A549 treated with CpdA at 1 μM for 4 hours (cell line): Measurements from ENCODE around the gene NPW. TPM values are rescaled to one million over a fixed set of nuclear protein-coding genes. Genes with fewer than 3 reads are reported as not detected.

Source experiments
- total RNA-seq: library from RNA; stranded (reverse); fragments of 200-300 nt; extraction: Qiagen RNA extraction; gene quantifications from 5 replicates; pipeline ENCODE4 v1.2.3, GENCODE V29; 2022; ENCODE audit warnings: low read depth

Gene NPW
- 0.79 to 1.5 TPM (median 1.2 TPM) in 4 of 5 replicates, not detected in the other for total RNA-seq

DNA sequence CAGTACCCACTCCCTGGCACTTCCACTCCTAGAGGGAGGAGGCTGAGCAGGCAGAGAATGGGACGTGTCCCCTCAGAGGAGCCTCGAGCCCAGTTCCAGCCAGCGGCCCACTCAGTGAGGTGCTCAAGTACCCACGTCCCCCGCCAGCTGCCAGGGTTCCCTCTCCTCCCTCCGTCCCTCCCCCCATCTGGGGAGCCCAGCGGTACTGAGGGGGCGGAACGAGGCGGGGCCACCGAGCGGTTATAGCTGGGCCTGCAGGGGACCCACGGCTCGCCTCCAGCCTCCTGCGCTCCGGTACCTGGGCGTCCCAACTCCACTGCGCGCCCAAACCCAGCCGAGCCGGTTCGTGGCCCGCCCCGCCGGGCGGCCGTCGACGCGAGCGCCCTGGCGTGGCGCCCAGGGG, at the start of gene NPW:
NPW (plus strand) TSS at position 268 of the 403 bp plus-strand sequence.

DNA sequence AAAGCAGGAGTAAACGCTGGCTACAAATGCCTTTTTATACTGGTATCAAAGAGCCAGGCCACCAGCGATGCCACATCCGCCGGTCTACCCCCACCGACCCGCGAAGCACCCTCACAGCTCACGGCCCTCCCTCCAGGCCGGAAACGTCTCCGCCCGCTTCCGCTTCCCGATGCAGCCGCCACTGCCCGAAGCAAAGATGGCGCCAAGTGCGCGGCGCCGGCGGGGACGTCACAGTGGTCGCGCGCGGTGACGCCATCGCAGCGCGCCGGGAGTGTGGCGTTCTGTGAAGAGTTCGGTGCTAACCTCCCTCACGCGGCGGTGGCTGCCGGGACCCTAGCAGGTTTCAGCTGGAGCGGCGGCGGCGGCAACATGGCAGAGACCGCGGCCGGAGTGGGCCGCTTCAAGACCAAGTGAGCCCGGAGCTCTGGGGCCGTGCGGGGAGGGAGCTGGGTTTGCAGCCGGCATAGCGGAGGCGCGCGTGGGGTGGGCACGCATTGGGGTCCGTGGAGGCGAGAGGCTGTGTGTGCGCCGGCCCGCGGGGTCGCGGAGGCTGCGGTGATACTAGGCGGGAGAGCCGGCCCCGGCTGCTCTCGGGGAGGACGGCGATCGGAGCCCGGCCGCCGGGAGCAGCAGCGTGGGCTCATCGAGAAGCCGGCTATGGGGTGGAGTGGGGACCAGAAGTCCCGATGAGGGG, 47.6 kb upstream of the NPW start, which contains the start of gene TBL3:
TBL3 (plus strand) TSS at position 258 of the 694 bp plus-strand sequence; CDS start at position 370, 112 bp downstream.

GRCh38 chr16:1981398-1981836, 38.2 kb upstream of the NPW start, which contains the start of gene NOXO1:
NOXO1 (minus strand) TSS chr16:1981469; CDS start chr16:1981179, 290 bp downstream.

GRCh38 chr16:1983544-1984346, 35.8 kb upstream of the NPW start, which contains the start of gene GFER:
GFER (plus strand) TSS chr16:1984193; CDS start chr16:1984219, 26 bp downstream.

DNA sequence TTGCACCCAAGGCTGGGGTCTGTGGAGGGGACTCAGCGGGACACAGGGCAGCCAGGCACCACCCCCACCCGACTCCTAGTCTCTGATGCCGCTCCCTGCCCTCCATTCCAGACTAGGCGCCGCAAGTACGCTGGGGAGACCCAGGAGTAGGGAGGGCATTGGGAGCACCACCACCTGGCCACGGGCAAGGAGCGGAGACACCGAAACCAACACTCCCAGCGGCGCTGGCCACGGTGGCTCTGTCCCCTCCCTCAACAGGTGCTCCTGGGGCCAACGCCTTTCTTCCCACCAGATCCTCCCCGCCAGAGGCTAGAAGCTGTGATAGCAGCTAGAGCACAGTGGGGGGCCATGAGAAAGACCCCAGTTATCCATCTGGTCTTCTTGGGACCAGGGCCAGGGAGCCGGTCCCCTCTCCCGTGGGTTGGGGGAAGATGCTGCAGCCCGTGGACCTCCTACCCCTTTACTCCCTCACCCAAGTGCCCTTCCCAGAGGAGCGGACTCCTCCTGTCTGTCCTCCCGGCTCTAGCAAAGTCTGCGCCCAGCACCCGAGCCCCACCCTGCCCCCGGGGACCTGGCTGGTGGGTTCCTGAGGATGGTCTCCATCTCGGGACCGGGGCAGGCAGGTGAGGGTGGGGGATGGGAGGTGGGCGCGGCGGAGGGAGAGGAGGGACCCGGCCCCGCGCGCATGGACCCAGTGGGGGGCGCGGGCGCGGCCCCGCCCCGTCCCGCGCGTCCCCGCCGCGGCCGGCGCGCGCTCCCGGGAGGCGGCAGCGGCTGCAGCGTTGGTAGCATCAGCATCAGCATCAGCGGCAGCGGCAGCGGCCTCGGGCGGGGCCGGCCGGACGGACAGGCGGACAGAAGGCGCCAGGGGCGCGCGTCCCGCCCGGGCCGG, 30.1 kb upstream of the NPW start, which contains the start of gene SYNGR3:
SYNGR3 (plus strand) TSS at position 762 of the 892 bp plus-strand sequence. CDS start 133 bp downstream, outside the sequence.

GRCh38 chr16:2009791-2010510, 9.6 kb upstream of the NPW start, which contains the start of gene ZNF598:
ZNF598 (minus strand) TSS chr16:2009821.

DNA sequence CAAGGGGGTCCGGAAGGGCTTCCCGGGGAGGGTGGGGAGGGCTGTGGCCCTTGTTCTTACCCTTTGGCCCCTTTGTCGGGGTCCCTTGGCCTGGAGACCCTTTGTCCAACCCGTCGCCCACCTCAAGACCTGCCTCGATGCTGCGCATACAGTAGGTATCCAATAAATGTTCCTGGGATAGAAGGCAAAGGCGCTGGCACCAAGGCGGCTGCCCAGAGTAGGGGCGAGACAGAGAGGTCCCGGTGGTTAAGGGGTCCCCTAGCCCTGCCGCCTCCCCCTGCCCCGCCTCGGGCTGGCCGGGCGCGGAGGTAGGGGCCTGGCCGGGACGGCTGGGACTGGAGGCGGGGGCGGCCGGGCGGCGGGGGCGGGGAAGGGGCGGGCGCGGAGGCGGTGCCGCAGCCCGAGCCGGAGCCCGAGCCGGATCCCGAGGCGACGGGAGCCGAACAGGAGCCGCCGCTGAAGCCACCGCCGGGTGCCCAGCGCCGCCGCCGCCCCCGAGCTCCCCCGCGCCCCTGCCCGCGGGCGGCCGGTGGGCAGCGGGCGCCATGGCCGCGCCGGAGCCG, 7.0 kb downstream of the NPW start, which contains the start of gene NHERF2:
NHERF2 (plus strand) TSS at position 442 of the 563 bp plus-strand sequence; CDS start at position 546, 104 bp downstream.

GRCh38 chr16:2047330-2048115, 27.9 kb downstream of the NPW start, which contains the start of the genes NTHL1 and TSC2:
NTHL1 (minus strand) TSS chr16:2047834; CDS start chr16:2047823, 11 bp downstream.
TSC2 (plus strand) TSS chr16:2047985; CDS start chr16:2048616, 631 bp downstream.

Other genes starting within 250 kb of the NPW start
- gene NME3, start 248.2 kb upstream of the NPW start, total RNA-seq, result 25.3 to 62.4 TPM (median 54.1 TPM) in 5 replicates
- gene EME2, start 247.0 kb upstream of the NPW start, total RNA-seq, result 7.4 to 11.9 TPM (median 9.4 TPM) in 5 replicates
- 159 to 264 TPM (median 239 TPM) in 5 replicates for gene MRPS34, start 246.7 kb upstream of the NPW start, total RNA-seq
- gene SPSB3, start 237.2 kb upstream of the NPW start, total RNA-seq, result 15.8 to 27.6 TPM (median 22.9 TPM) in 5 replicates
- 54.3 to 94.0 TPM (median 82.4 TPM) in 5 replicates for gene NUBP2, start 236.8 kb upstream of the NPW start, total RNA-seq
- 0.08 to 0.09 TPM in 2 of 5 replicates, not detected in the others for gene IGFALS, start 226.1 kb upstream of the NPW start, total RNA-seq
- gene HAGH, start 193.0 kb upstream of the NPW start, total RNA-seq, result 57.1 to 73.9 TPM (median 66.5 TPM) in 5 replicates
- gene FAHD1, start 192.6 kb upstream of the NPW start, total RNA-seq, result 41.5 to 50.7 TPM (median 48.3 TPM) in 5 replicates
- 1.5 to 3.1 TPM (median 1.7 TPM) in 5 replicates for gene MEIOB, start 147.6 kb upstream of the NPW start, total RNA-seq
- 1.9 to 3.7 TPM (median 3.2 TPM) in 5 replicates for gene HS3ST6, start 101.4 kb upstream of the NPW start, total RNA-seq
- gene MSRB1, start 76.6 kb upstream of the NPW start, total RNA-seq, result 24.4 to 35.7 TPM (median 31.6 TPM) in 5 replicates
- 0.05 TPM in 1 of 5 replicates, not detected in the others for gene RPL3L, start 65.1 kb upstream of the NPW start, total RNA-seq
- gene NDUFB10, start 60.2 kb upstream of the NPW start, total RNA-seq, result 247 to 298 TPM (median 257 TPM) in 5 replicates
- gene RPS2, start 55.0 kb upstream of the NPW start, total RNA-seq, result 3,412 to 5,470 TPM (median 5,215 TPM) in 5 replicates
- not detected in 5 replicates for gene RNF151, start 52.9 kb upstream of the NPW start, total RNA-seq
- gene TBL3, start 47.7 kb upstream of the NPW start, total RNA-seq, result 27.7 to 41.2 TPM (median 34.8 TPM) in 5 replicates
- 0.12 to 0.33 TPM (median 0.25 TPM) in 4 of 5 replicates, not detected in the other for gene NOXO1, start 38.3 kb upstream of the NPW start, total RNA-seq
- 22.5 to 42.5 TPM (median 40.1 TPM) in 5 replicates for gene GFER, start 35.6 kb upstream of the NPW start, total RNA-seq
- gene SYNGR3, start 29.8 kb upstream of the NPW start, total RNA-seq, result 6.3 to 8.3 TPM (median 6.5 TPM) in 5 replicates
- 45.0 to 61.1 TPM (median 54.0 TPM) in 5 replicates for gene ZNF598, start 10.0 kb upstream of the NPW start, total RNA-seq
- 40.0 to 59.6 TPM (median 58.2 TPM) in 5 replicates for gene NHERF2, start 7.1 kb downstream of the NPW start, total RNA-seq
- 32.1 to 53.3 TPM (median 41.7 TPM) in 5 replicates for gene NTHL1, start 28.0 kb downstream of the NPW start, total RNA-seq
- 31.5 to 46.9 TPM (median 33.4 TPM) in 5 replicates for gene TSC2, start 28.2 kb downstream of the NPW start, total RNA-seq
- 40.0 to 54.4 TPM (median 50.1 TPM) in 5 replicates for gene PKD1, start 116.1 kb downstream of the NPW start, total RNA-seq
- 1.8 to 4.3 TPM (median 4.1 TPM) in 5 replicates for gene RAB26, start 128.8 kb downstream of the NPW start, total RNA-seq
- gene TRAF7, start 136.0 kb downstream of the NPW start, total RNA-seq, result 42.3 to 59.0 TPM (median 51.2 TPM) in 5 replicates
- gene CASKIN1, start 176.8 kb downstream of the NPW start, total RNA-seq, result 0.44 to 3.9 TPM (median 0.57 TPM) in 5 replicates
- gene MLST8, start 185.7 kb downstream of the NPW start, total RNA-seq, result 40.2 to 59.3 TPM (median 49.5 TPM) in 5 replicates
- 4.4 to 7.2 TPM (median 5.3 TPM) in 5 replicates for gene BRICD5, start 191.1 kb downstream of the NPW start, total RNA-seq
- gene PGP, start 195.1 kb downstream of the NPW start, total RNA-seq, result 15.8 to 34.8 TPM (median 32.5 TPM) in 5 replicates
- gene E4F1, start 203.8 kb downstream of the NPW start, total RNA-seq, result 18.9 to 27.2 TPM (median 22.9 TPM) in 5 replicates
- 1.0 to 1.7 TPM (median 1.3 TPM) in 5 replicates for gene DNASE1L2, start 216.7 kb downstream of the NPW start, total RNA-seq
- gene ECI1, start 231.8 kb downstream of the NPW start, total RNA-seq, result 47.8 to 89.4 TPM (median 82.1 TPM) in 5 replicates
- 250 to 296 TPM (median 262 TPM) in 5 replicates for gene RNPS1, start 248.3 kb downstream of the NPW start, total RNA-seq